22Rv1 (cell line): Measurements from ENCODE around the gene IQSEC1.

Experiments
- ZFX ChIP-seq: fragments of 450-650 bp; IDR thresholded peaks from 2 replicates; pipeline ENCODE4 v1.6.1; 2017; ENCODE audit warnings: antibody characterized with exemption, borderline replicate concordance
- TF ChIP-seq, protein P1 (sequence below): fragments of 450-650 bp; IDR thresholded peaks from 2 replicates; pipeline ENCODE4 v1.5.1; 2017; ENCODE audit warnings: mild to moderate bottlenecking

DNA sequence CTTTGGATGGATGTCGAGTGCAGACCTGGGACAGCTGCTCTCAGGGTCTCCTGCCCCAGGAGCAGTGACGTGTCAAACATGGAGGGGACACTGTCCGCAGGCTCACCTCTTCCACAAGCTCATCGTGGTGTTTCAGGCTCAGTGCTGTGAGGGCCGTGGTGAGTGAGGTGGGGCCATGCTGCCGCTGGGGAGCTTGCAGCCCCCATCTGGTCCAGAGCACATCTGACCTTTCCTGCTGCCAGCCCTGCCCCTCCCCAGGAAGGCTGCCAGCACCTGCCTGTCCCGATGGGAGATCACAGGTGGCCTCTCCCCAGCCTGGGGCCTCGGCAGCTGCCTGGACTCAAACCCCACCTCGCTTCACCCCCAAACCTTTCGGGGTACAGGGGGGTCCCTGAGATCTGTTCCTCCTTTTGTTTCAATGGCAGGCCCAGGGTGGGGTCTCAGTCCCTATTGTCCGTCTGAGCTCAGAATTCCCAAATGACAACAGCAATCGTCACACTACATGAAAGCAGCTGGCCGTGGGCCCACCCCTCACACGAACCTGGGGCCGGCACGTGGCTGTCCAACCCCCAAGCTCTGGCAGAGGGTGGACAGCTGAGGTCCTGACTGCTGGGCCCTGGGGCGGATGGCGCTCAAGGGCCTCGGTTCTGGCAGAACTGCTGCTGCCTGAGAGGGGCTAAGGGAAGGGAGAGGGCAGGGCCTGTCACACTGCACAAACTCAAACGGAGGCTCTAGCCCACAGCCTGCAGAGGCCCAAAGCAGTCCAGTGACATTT lies 166.9 kb downstream of the IQSEC1 start:
- TF ChIP-seq, protein P1, sequence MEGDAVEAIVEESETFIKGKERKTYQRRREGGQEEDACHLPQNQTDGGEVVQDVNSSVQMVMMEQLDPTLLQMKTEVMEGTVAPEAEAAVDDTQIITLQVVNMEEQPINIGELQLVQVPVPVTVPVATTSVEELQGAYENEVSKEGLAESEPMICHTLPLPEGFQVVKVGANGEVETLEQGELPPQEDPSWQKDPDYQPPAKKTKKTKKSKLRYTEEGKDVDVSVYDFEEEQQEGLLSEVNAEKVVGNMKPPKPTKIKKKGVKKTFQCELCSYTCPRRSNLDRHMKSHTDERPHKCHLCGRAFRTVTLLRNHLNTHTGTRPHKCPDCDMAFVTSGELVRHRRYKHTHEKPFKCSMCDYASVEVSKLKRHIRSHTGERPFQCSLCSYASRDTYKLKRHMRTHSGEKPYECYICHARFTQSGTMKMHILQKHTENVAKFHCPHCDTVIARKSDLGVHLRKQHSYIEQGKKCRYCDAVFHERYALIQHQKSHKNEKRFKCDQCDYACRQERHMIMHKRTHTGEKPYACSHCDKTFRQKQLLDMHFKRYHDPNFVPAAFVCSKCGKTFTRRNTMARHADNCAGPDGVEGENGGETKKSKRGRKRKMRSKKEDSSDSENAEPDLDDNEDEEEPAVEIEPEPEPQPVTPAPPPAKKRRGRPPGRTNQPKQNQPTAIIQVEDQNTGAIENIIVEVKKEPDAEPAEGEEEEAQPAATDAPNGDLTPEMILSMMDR: no peak
- TF ChIP-seq ZFX: no peak
